Stimulated activated CD8-positive, alpha-beta memory T cell treated with anti-CD3 and anti-CD28 coated beads, Interleukin-2, amount 100 ng/mL, for 48 hours (primary cell): ENCODE measurements around the gene SIRPD.

Experiments
- DNase-seq, 2 donors: peaks; one replicate each; pipeline ENCODE4 v3.0.0-alpha.2; 2020; ENCODE audit warnings: low read depth in 2 of 2

The SIRPD gene

DNA sequence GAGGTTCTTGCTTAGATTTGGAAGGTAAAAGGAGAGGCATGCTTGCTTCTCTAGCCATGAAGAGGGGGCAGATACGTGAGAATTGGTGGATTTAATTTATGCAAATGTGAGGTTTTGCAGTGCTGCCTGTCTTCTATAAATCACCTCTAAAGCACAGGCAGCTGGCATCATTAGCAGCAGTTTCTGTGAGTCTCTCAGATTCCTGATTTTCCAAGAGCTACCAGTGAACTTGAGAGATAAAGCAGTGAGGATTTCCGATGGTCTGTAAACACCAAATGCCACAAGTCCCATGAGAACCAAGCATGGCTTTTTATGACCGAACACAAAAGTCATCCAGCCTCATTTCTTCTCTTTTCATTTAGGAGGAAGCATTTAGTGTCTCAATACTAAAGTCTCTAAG, 63.1 kb downstream of the SIRPD start:
- DNase-seq, result no peak

DNA sequence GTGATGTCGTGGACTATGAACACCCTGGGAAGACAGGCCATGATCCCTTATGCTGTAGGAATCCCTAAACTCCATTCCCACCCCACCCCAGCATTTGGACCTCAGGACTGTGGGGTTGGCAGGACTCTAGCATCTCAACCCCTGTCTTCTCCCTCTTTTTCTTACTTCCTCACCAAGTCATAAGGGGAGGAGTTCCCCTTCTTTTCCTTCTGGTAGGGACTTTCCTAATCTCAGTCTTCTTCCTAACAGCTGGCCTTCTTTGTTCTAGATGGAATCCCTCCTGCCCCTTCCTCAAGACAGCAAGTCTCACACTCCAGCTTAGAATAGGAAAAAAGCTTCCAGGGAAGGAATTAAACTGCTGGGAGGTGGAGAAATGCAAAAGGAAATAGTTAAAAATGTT, 64.0 kb downstream of the SIRPD start:
- no peak for DNase-seq

DNA sequence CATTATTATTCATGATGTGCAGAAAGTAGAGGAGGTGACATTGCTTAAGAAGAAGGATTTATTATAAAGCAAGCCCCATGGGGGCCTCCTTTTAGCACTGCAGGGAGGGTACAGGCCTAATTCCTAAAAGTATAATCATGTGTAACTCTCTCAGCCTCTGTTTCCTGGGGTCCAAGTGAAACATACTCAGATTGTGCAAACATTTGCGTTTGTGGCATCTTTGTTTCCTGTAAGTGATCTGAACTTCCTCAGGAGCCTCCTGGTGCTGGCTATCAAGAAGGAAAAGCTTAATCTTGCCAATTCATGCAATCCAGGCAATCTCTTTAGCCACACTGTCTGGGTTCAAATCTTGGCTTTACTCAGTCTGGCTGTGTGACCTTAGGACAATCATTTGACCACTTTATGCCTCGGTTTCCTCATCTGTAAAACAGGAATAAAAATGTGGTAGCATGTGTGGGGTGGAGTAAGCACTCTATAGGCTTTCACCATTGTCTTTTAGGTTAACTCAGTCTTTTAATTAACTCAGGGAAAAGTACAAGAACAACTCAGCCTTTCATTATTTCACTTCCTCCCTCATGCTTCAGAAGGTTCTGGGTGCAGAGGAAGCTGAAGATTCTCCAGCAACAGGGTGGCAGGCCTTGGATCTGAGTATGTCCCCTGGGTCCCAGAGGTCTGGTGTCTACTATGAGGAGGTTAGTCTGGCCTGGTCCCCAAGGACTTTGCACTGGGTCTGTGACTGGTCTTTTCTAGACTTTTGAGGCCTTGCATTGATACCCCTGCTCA, 65.5 kb downstream of the SIRPD start:
- DNase-seq, result no peak

DNA sequence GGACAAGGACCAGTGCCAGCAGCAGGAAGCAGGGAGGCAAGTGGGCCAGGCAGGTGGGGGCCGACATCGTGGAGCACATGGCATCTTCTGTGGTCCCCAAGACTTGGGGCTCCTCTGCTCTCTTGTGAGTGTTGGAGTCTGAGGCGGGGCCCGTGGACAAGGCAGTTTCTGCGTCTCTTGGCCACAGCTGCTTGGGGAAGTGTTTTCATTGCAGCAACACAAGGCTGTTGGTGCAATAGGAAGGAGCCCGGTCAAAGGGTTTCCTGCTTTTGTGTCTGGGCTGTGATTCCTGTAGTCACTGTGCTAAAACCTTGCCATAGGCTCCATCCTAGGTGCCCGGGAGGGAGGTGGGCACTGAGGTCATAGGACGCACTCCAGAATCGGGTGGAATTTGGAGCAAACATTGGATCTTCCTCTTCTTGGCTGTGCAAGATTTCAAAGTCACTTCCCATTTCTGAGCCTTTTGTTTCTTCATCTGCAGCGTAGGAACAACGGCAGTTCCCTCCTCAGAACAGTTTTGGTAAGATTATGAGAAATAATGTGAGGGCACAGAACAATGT, 66.1 kb downstream of the SIRPD start, which contains the start of gene SIRPB2:
TSS of gene SIRPB2 (minus strand) at position 140 of the 560 bp plus-strand sequence. CDS start at position 79, 61 bp downstream.
- no peak for DNase-seq

DNA sequence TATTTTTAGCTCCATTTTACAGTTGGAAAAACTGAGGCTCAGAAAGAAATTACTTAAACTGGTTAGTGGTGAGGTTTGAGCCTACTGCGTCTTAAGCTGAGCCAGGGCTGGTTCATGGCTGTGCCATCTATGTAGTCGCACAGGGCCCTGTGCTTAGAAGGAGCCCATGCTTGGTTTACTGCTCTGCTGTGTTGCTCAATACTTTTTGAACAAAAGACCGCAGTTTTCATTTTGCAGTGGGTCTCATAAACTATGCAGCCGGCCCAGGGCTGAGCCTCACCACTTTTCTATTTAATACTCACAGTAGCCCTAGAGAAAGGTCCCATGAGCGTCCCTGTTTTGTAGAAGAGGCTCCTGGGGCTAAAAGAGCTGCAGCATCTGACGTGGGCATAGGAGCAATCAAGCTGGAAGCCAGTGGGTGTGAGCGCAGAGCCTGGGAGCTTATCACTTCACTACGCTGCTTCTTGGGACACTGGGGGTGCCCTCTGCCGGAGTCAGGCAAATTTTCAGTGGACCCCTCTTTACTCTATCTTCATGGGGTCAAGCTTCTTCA, 66.8 kb downstream of the SIRPD start:
- DNase-seq, result no peak

- no peak for DNase-seq
Measured at GRCh38 chr20:1489764-1490436, 67.6 kb downstream of the SIRPD start.

GRCh38 chr20:1489325-1489724, 68.2 kb downstream of the SIRPD start:
- no peak for DNase-seq

DNA sequence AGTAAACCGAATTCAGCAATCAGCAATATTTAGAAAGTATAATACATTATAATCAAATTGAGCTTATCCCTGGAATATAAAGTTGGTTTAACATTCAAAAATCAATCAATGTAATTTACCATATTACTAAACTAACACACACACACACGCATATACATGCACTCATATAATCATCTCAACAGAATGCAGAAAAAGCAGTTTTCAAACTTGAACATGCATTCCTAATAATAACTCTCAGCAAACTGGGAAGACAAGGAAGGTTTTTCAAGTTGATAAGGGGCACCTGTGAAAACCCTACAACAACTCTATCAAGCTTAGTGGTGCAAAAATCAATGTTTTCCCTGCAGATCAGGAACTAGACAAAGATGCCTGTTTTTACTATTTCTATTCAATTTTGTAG, 70.9 kb downstream of the SIRPD start:
- DNase-seq, result no peak

- DNase-seq, result no peak
Measured at GRCh38 chr20:1484438-1485116, 72.9 kb downstream of the SIRPD start.
